ENCODE results near the gene TBATA. TPM values are rescaled to one million over a fixed set of nuclear protein-coding genes. Genes with fewer than 3 reads are reported as not detected.

TBATA gene
- polyA plus RNA-seq, 1 of the 3 experiments (the other 2 are of a cell fraction): not detected

- H4K20me1 ChIP-seq (ENCODE audit: insufficient read depth): no peaks in the 10 kb centered on the region
- H3K9me3 ChIP-seq: no peaks in the 10 kb centered on the region
- POLR2A ChIA-PET: no interaction called here
- no peak overlapping the region for H3K27ac ChIP-seq (ENCODE audit: low read depth in 2 of 2, low read length in 1 of 2)
- no peaks in the 10 kb centered on the region for H3K36me3 ChIP-seq (replicated peaks in 1 of 2; ENCODE audit: control insufficient read depth in 1 of 2, insufficient read depth in 2 of 2, low read length in 1 of 2)
- TF ChIP-seq PBX3 (IDR thresholded peaks at IDR 0.05) (no peak), POLR2AphosphoS5 (IDR thresholded peaks at IDR 0.05; ENCODE audit: low read depth, low read length) (no peak), FOSL2 (IDR thresholded peaks at IDR 0.05; ENCODE audit: borderline replicate concordance, low read depth) (no peak), RXRA (IDR thresholded peaks at IDR 0.05; ENCODE audit: borderline replicate concordance, low read depth) (no peak), TAF1 (IDR thresholded peaks at IDR 0.05; ENCODE audit: borderline replicate concordance, low read depth, low read length) (no peak), ZBTB33 (IDR thresholded peaks at IDR 0.05; ENCODE audit: borderline replicate concordance, low read depth) (no peak), GABPA (IDR thresholded peaks at IDR 0.05; ENCODE audit: low read depth) (no peak), RFX5 (IDR thresholded peaks at IDR 0.05; ENCODE audit: low read length) (no peak), FOXM1 (IDR thresholded peaks at IDR 0.05; ENCODE audit: low read depth) (no peak), SMC3 (IDR thresholded peaks at IDR 0.05; ENCODE audit: low read depth, low read length) (no peak), NRF1 (IDR thresholded peaks at IDR 0.05; ENCODE audit: low read depth, low read length) (no peak), IRF3 (IDR thresholded peaks at IDR 0.05; ENCODE audit: low read depth, low read length) (no peak), FOXJ3 (CRISPR knock-in tag; IDR thresholded peaks at IDR 0.05) (no peak), SIN3A (IDR thresholded peaks at IDR 0.05; ENCODE audit: borderline replicate concordance, low read depth, low read length) (no peak), GATA2 (CRISPR knock-in tag; IDR thresholded peaks at IDR 0.05) (no peak), ELF1 (IDR thresholded peaks at IDR 0.05) (no peak), RAD21 (IDR thresholded peaks at IDR 0.05; ENCODE audit: low read length) (no peak)
- no peaks in the 10 kb centered on the region for H3K9me2 ChIP-seq
- H3K4me3 ChIP-seq (ENCODE audit: low read depth in 2 of 2, low read length in 1 of 2): no peak overlapping the region
- no peak overlapping the region for H3K9ac ChIP-seq
- WGBS (ENCODE audit: low lambda C conversion rate): 9% methylated on average over 2 of the region's 2 CpGs
- H3K27me3 ChIP-seq (ENCODE audit: insufficient read depth): peaks cover 14% of the 10 kb centered on the region; the same call in 1 of the 2 replicates
- no peak for DNase-seq
- H3K4me1 ChIP-seq (ENCODE audit: control insufficient read depth in 1 of 2, insufficient read depth in 2 of 2, low read depth in 1 of 2, low read length in 1 of 2): no peaks in the 10 kb centered on the region; a peak in 1 of 4 replicates
- H2AFZ ChIP-seq (ENCODE audit: low read depth): no peak overlapping the region
- H3K4me2 ChIP-seq: no peak overlapping the region
- H3K79me2 ChIP-seq (ENCODE audit: insufficient read depth): no peaks in the 10 kb centered on the region
- no peaks in the 10 kb centered on the region for H3F3A ChIP-seq (replicated peaks; ENCODE audit: insufficient read depth)
- CTCF ChIA-PET: interaction anchor here (0.6 kb wide), 1 partner anchor 13 kb away, joined by 3 read pairs; no protein-coding TSS in a partner anchor
These were observed 19.2 kb upstream of the TBATA start for GRCh38 chr10:70804421-70804808.
